Lower lobe of right lung (tissue), 2 donors: ENCODE measurements around the gene REL. TPM values are rescaled to one million over a fixed set of nuclear protein-coding genes. Genes with fewer than 3 reads are reported as not detected.

Experiments
- ATAC-seq, 2 donors: fragments of 200-7000 bp; cut with Tn5 transposase; one replicate each; pipeline ENCODE4 v1.9.1; 2020 to 2022; ENCODE audit warnings: mild to moderate bottlenecking in 2 of 2, moderate library complexity in 2 of 2
- DNase-seq: peaks from one replicate; pipeline ENCODE4 v3.0.0-alpha.2; 2020
- H3K27ac ChIP-seq: fragments of 200-600 bp; one replicate; pipeline ENCODE4 v1.8.0; 2022
- H3K27me3 ChIP-seq: fragments of 200-600 bp; one replicate; pipeline ENCODE4 v1.8.0; 2022; ENCODE audit warnings: low read depth
- H3K36me3 ChIP-seq: fragments of 200-600 bp; one replicate; pipeline ENCODE4 v1.8.0; 2022; ENCODE audit warnings: mild to moderate bottlenecking
- H3K4me1 ChIP-seq: fragments of 200-600 bp; one replicate; pipeline ENCODE4 v1.8.0; 2022
- H3K4me3 ChIP-seq: fragments of 200-600 bp; one replicate; pipeline ENCODE4 v1.8.0; 2022; ENCODE audit warnings: mild to moderate bottlenecking
- H3K9me3 ChIP-seq: fragments of 200-600 bp; one replicate; pipeline ENCODE4 v1.8.0; 2022
- CTCF ChIP-seq: fragments of 200-600 bp; IDR thresholded peaks from one replicate; pipeline ENCODE4 v1.8.0; 2022; ENCODE audit warnings: antibody characterized with exemption, mild to moderate bottlenecking
- intact Hi-C: fragments of 100-400 bp; cut with DNase I; formaldehyde crosslinking; loops from one replicate; pipeline ENCODE4 v1.11.0; 2022
- long read RNA-seq: library from polyadenylated mRNA; unstranded; transcript quantifications from one replicate; pipeline ENCODE4 v2.0.0, GENCODE V29; 2021
- total RNA-seq: library from RNA; stranded (reverse); fragmentation: NEBNext Ultra II Directional; extraction: Animal tissue kit (Norgen Biotek cat#: 25700); gene quantifications from one replicate; pipeline ENCODE4 v1.2.1, GENCODE V29; 2021
- donor health status: DM: no; HTN: yes; CAD: no; lungs with severe emphysema.

Gene REL
- total RNA-seq, result 33.6 TPM
- long read RNA-seq, full-length matches to known transcripts, result 14 of 37 reads
- long read RNA-seq, partial matches to known transcripts, result 9 of 37 reads
- long read RNA-seq, other reads (novel, unspliced or antisense), result 14 of 37 reads

GRCh38 chr2:60881047-60881932 is at the start of gene REL:
Gene REL, plus strand, starts transcription at chr2:60881574. Its CDS starts 267 bp downstream, at chr2:60881841.
- ATAC-seq (peak; percentile 96 to 97), DNase-seq (peak; percentile 96)
- intact Hi-C loops, result no loop called here
- no peak for TF ChIP-seq CTCF
- no peaks in the 10 kb centered on the region for H3K27me3 ChIP-seq
- no peaks in the 10 kb centered on the region for H3K36me3 ChIP-seq
- H3K4me3 ChIP-seq, result peak within 1 kb of the TSS; percentile 75
- peaks cover 22% of the 10 kb centered on the region for H3K4me1 ChIP-seq
- no peaks in the 10 kb centered on the region for H3K9me3 ChIP-seq
- peak within 1 kb of the TSS; percentile 97 for H3K27ac ChIP-seq

- no peak for ATAC-seq
- no peaks in the 10 kb centered on the region for H3K4me1 ChIP-seq
- no peaks in the 10 kb centered on the region for H3K27me3 ChIP-seq
- no peaks in the 10 kb centered on the region for H3K9me3 ChIP-seq
- H3K36me3 ChIP-seq, result no peaks in the 10 kb centered on the region
- H3K27ac ChIP-seq, result no peak overlapping the region
- DNase-seq, result no peak
- TF ChIP-seq CTCF, result no peak
- no peak overlapping the region for H3K4me3 ChIP-seq
- intact Hi-C loops, result no loop called here
These were observed 49.5 kb upstream of the REL start for GRCh38 chr2:60831921-60832320.

- TF ChIP-seq CTCF, result no peak
- Histone ChIP-seq H3K27me3 (no peaks in the 10 kb centered on the region), H3K36me3 (no peaks in the 10 kb centered on the region), H3K4me3 (no peak overlapping the region), H3K27ac (no peak overlapping the region), H3K4me1 (no peaks in the 10 kb centered on the region), H3K9me3 (no peaks in the 10 kb centered on the region)
- DNase-seq (no peak), ATAC-seq (no peak)
- intact Hi-C loops, result no loop called here
These were observed 48.8 kb upstream of the REL start for GRCh38 chr2:60832621-60833020.

GRCh38 chr2:60834270-60834717 is 47.1 kb upstream of the REL start:
- H3K27ac ChIP-seq, result no peak overlapping the region
- no peak for DNase-seq
- no peaks in the 10 kb centered on the region for H3K36me3 ChIP-seq
- intact Hi-C loops, result no loop called here
- ATAC-seq, result no peak
- H3K4me1 ChIP-seq, result no peaks in the 10 kb centered on the region
- TF ChIP-seq CTCF, result no peak
- H3K27me3 ChIP-seq, result no peaks in the 10 kb centered on the region
- no peaks in the 10 kb centered on the region for H3K9me3 ChIP-seq
- no peak overlapping the region for H3K4me3 ChIP-seq

GRCh38 chr2:60836491-60836890 is 44.9 kb upstream of the REL start:
- intact Hi-C loops, result no loop called here

More at GRCh38 chr2:60836491-60836890, 44.9 kb upstream of the REL start:
- H3K27ac ChIP-seq, result no peak overlapping the region
- no peak for DNase-seq
- H3K9me3 ChIP-seq, result no peaks in the 10 kb centered on the region
- TF ChIP-seq CTCF, result no peak
- no peaks in the 10 kb centered on the region for H3K36me3 ChIP-seq
- H3K27me3 ChIP-seq, result no peaks in the 10 kb centered on the region
- no peak for ATAC-seq
- no peak overlapping the region for H3K4me3 ChIP-seq
- no peaks in the 10 kb centered on the region for H3K4me1 ChIP-seq
